Left lung (tissue), 10 donors: Measurements from ENCODE around the gene SCAMP2. TPM values are rescaled to one million over a fixed set of nuclear protein-coding genes. Genes with fewer than 3 reads are reported as not detected.

ENCODE experiments used
- ATAC-seq: fragments of 200-7000 bp; cut with Tn5 transposase; one replicate; pipeline ENCODE4 v1.9.1; 2020; ENCODE audit warnings: moderate library complexity
- DNase-seq, 4 donors: peaks; one replicate each; pipeline ENCODE4 v3.0.0-alpha.2; 2013 to 2020
- H3K27ac ChIP-seq, 2 donors: fragments of 200-600 bp; sonication (generic) in 1 of 2; one replicate each; pipeline versions ENCODE4 v1.5.0 to v1.8.0; 2020 to 2021
- H3K27me3 ChIP-seq, 2 donors: fragments of 200-600 bp; sonication (generic) in 1 of 2; one replicate each; pipeline versions ENCODE4 v1.5.0 to v1.8.0; 2020 to 2021
- H3K36me3 ChIP-seq, 2 donors: fragments of 200-600 bp; sonication (generic) in 1 of 2; one replicate each; pipeline versions ENCODE4 v1.5.0 to v1.8.0; 2020 to 2021
- H3K4me1 ChIP-seq, 2 donors: fragments of 200-600 bp; one replicate each; pipeline ENCODE4 v1.8.0; 2021
- H3K4me3 ChIP-seq, 2 donors: fragments of 200-600 bp; sonication (generic) in 1 of 2; one replicate each; pipeline versions ENCODE4 v1.5.0 to v1.8.0; 2020 to 2021; ENCODE audit warnings: mild to moderate bottlenecking in 1 of 2
- H3K9me3 ChIP-seq, 2 donors: fragments of 200-600 bp; sonication (generic) in 1 of 2; one replicate each; pipeline versions ENCODE4 v1.5.0 to v1.8.0; 2020 to 2021
- intact Hi-C, 2 donors: fragments of 100-400 bp; cut with DNase I; formaldehyde crosslinking; loops; one replicate each; pipeline versions ENCODE4 v1.11.2 to v1.14.2; 2022
- polyA plus RNA-seq, 6 donors: library from polyadenylated mRNA; unstranded; fragments of 120-200 nt; gene quantifications; one replicate each; pipeline ENCODE4 v1.2.1, GENCODE V29; 2013; ENCODE audit not compliant: insufficient read length in 6 of 6
- total RNA-seq, 2 donors: library from RNA; stranded (reverse); fragmentation: NEBNext Ultra II Directional; extraction: Animal tissue kit (Norgen Biotek cat#: 25700); gene quantifications; one replicate each; pipeline ENCODE4 v1.2.1, GENCODE V29; 2021
- TF ChIP-seq, protein P1 (sequence below), 2 donors: fragments of 200-600 bp; sonication (generic) in 1 of 2; IDR thresholded peaks; one replicate each; pipeline versions ENCODE4 v1.5.0 to v1.8.0; 2021; ENCODE audit warnings: antibody characterized with exemption in 2 of 2
- donor health status: DM: no; HTN: yes; CAD: no.
- donor health status: DM: no; HTN: no; CAD: no.

SCAMP2 gene
- total and polyA plus RNA-seq, 8 donors, result 42.8 to 138 (median 48.0) TPM

DNA sequence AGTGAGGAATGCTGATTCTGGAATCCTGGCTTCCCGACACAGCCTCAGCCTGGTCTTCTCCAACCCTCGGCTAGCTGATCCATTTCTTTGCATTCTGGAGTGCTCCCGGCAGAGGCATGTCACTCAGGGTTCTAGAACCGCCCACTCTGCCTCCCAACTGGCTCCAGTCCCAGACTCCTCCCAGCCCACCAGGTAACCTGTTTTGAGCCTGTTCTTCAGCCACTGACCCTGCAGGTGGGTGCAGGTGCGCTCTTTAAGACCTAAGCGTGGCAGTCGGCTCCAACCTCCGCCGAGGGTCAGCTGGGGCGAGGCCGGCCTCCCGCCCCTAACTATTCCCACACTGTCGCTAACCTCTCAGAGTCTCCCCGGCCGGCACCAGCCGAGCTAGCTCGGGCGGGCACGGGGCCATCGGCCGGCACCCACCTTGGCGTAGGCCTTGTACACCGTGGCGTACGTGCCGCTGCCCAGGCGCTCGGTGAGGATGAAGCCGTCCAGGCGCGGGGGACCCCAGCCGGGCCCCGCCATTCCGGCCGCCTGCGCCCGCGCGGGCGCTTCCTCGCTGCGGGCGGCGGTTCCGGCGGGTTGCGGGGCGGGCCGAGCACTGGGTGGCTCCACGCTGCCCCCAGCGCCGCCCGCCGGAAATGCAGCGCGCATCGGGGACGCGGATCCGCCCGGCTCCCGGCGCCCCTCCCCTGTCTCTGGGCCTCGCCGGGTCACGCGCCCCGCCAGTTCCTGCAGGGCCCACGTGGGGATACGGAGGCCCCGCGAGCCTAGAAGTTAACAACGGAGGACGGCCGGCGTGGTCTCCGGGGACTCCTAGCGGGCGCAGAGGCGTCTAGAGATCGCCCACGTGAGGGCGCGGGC is 30.4 kb downstream of the SCAMP2 start, which contains the start of gene ULK3:
Gene ULK3 (minus strand): TSS at position 576 of the 864 bp plus-strand sequence. CDS start 51 bp downstream, at position 525.
- DNase-seq (peak; percentile 87 to 99 (median 92)), ATAC-seq (peak; percentile 96)
- intact Hi-C loops, result no loop called here
- TF ChIP-seq, protein P1, sequence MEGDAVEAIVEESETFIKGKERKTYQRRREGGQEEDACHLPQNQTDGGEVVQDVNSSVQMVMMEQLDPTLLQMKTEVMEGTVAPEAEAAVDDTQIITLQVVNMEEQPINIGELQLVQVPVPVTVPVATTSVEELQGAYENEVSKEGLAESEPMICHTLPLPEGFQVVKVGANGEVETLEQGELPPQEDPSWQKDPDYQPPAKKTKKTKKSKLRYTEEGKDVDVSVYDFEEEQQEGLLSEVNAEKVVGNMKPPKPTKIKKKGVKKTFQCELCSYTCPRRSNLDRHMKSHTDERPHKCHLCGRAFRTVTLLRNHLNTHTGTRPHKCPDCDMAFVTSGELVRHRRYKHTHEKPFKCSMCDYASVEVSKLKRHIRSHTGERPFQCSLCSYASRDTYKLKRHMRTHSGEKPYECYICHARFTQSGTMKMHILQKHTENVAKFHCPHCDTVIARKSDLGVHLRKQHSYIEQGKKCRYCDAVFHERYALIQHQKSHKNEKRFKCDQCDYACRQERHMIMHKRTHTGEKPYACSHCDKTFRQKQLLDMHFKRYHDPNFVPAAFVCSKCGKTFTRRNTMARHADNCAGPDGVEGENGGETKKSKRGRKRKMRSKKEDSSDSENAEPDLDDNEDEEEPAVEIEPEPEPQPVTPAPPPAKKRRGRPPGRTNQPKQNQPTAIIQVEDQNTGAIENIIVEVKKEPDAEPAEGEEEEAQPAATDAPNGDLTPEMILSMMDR (IDR thresholded peaks at IDR 0.05), result peak; percentile 76 to 86
- Histone ChIP-seq H3K27ac (peak within 1 kb of the TSS; percentile 84 to 87), H3K27me3 (no peaks in the 10 kb centered on the region), H3K4me3 (peak within 1 kb of the TSS; percentile 80 to 89), H3K4me1 (peaks cover 17 to 30% of the 10 kb centered on the region in 2 donors), H3K36me3 (peaks cover 0 to 66% of the 10 kb centered on the region in 2 donors), H3K9me3 (no peaks in the 10 kb centered on the region)

DNA sequence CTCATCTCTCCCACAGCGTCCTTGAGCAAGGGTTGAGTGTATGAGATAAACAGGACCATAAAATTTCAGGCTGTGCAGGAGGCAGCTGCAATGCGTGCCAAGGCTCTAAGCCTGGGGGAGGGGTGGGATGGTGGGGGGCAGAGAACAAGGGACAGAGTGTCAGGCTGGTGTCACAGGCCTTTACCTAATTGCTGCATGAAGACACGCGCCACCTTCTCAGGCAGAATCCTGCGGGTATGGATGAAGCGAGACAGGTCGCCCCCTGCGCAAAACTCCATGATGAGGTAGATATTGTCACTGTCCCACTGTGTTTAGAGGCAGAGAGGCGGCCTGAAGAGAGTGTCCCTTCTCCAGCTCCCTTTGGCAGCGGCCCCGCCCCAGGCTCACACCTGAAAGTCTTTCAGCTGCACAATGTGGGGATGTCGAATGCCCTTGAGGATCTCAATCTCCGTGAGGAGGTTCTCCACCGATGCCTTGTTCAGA is 31.2 kb downstream of the SCAMP2 start:
- intact Hi-C loops, result no loop called here
- Histone ChIP-seq H3K36me3 (peaks cover 0 to 63% of the 10 kb centered on the region in 2 donors), H3K4me1 (peaks cover 17 to 30% of the 10 kb centered on the region in 2 donors), H3K27ac (no peak overlapping the region), H3K4me3 (peak overlapping the region; percentile 80 to 89), H3K27me3 (no peaks in the 10 kb centered on the region), H3K9me3 (no peaks in the 10 kb centered on the region)
- TF ChIP-seq, protein P1 (IDR thresholded peaks at IDR 0.05), result no peak
- ATAC-seq, result no peak
- DNase-seq, result no peak

DNA sequence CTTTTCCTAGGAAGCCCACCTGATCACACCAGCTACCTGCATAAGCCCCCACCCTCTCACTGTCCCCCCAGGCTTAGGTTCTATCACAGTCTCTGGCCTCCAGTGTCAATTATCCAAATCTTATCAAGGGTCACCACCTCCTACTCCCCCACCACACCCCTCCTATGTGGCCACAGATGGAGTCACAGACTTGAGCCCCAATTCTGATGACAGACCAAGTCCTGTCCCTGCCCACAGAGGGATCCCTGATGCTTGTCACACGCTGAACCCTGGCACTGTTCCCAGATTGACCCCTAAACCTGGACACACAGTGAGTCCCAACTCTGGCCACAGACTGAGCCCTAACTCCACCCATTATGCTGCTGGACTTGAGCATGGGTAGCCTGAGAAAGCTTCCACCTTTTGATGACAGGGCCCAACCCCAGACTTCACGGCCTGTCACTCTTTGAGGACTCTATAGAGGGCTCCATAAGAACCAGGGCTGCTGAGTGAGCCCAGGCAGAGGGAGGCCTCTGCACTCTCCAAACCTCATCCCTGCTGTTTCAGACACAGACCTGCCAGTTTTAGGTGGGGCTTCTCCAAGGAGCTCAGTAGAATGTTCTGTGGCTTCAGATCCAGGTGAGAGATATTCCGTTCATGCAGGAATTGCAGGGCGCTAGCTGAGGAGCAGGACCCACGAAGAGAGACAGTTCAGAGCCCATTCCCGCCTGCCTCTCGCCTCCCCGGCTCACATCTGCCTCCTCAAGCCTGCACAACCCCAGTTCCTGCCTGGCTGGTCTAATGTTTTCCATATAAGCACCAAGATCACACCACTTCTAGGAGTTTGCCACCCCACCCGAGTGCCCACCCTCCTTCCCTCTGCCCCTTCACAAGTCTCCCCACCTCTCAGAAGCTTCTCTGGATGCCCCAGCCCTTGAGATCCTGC is 32.1 kb downstream of the SCAMP2 start:
- Histone ChIP-seq H3K27me3 (no peaks in the 10 kb centered on the region), H3K4me3 (no peak overlapping the region), H3K36me3 (peaks cover 0 to 63% of the 10 kb centered on the region in 2 donors), H3K27ac (no peak overlapping the region), H3K9me3 (no peaks in the 10 kb centered on the region), H3K4me1 (peaks cover 17 to 30% of the 10 kb centered on the region in 2 donors)
- no peak for ATAC-seq
- intact Hi-C loops, result no loop called here
- DNase-seq, result no peak
- TF ChIP-seq, protein P1 (IDR thresholded peaks at IDR 0.05), result no peak

DNA sequence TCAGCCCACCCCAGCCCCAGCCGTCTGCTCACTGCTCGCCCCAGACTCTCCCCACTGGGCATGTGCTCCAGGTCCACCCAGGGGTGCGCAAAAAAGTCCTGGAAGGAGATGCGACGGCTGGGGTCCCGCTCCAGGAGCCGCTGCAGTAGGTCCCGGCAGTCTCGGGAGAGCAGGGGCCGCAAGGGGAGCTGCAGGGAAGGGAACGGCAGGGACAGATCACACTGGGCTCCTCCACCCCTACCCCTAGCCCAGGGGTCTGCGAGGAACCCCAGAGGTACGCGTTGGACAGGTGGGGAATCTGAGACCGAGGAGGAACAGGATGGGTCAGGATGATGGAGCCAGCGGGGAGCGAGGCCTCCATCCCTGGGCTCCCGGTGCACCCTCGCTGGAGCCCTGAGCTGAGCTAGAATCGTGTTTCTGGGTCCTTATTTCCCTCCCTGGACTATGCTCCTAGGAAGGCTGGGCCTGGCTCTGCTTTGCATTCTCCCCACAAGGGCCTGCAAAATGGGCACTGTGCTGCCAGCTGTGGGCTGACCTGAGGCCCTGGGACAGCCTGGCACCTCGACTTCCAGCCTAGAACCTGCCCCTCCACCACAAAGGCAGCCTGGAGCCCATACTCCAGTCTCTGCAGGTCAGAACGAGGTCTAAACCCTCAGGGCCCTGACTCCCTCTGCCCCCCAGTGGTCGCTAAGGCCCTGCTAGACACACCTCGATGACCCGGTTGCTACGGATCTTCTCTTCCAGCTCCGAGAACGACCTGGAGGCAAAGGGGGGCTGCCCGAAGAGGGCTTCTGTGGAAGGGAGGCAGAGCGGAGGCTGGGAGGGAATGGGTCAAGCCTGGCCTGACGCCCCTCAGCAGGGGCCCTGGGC is 33.4 kb downstream of the SCAMP2 start:
- Histone ChIP-seq H3K36me3 (peaks cover 0 to 57% of the 10 kb centered on the region in 2 donors), H3K9me3 (no peaks in the 10 kb centered on the region)
- intact Hi-C loops, result no loop called here

More for the DNA sequence above, 33.4 kb downstream of the SCAMP2 start:
- DNase-seq, result no peak
- no peak overlapping the region for H3K27ac ChIP-seq
- TF ChIP-seq, protein P1 (IDR thresholded peaks at IDR 0.05), result no peak
- no peaks in the 10 kb centered on the region for H3K27me3 ChIP-seq
- no peak overlapping the region for H3K4me3 ChIP-seq
- no peak for ATAC-seq
- H3K4me1 ChIP-seq, result peaks cover 17 to 30% of the 10 kb centered on the region in 2 donors
